GM12873 (cell line): ENCODE data around the gene TAF1D.

Experiments used
- CTCF ChIP-seq: IDR thresholded peaks from 2 replicates; pipeline ENCODE4 v1.5.1; 2012; ENCODE audit warnings: low read depth, mild to moderate bottlenecking, moderate library complexity, low read length, control low read depth; ENCODE audit not compliant: insufficient read depth; ENCODE audit errors: missing control alignments

Gene TAF1D

GRCh38 chr11:93718057-93718563, 23.2 kb downstream of the TAF1D start:
- no peak for TF ChIP-seq CTCF

- TF ChIP-seq CTCF, result no peak
Measured at GRCh38 chr11:93717501-93717900, 23.8 kb downstream of the TAF1D start.

GRCh38 chr11:93715797-93716396, 25.4 kb downstream of the TAF1D start:
- TF ChIP-seq CTCF, result no peak

- TF ChIP-seq CTCF, result no peak
Measured at GRCh38 chr11:93712678-93713077, 28.6 kb downstream of the TAF1D start.

GRCh38 chr11:93710239-93710638, 31.1 kb downstream of the TAF1D start:
- TF ChIP-seq CTCF, result no peak

- peak; percentile 35 for TF ChIP-seq CTCF
Measured at GRCh38 chr11:93704237-93704636, 37.1 kb downstream of the TAF1D start.

- TF ChIP-seq CTCF, result no peak
Measured at GRCh38 chr11:93700830-93701229, 40.5 kb downstream of the TAF1D start.
